WERI-Rb-1 (cell line): ENCODE data around the gene CDK2.
"Not testable (repeated sequence)": the region's sequence is repeated elsewhere in the genome, so short reads cannot be mapped to it uniquely, and the experiment has no call there.

Experiments
- DNase-seq: peaks from one replicate; pipeline ENCODE4 v3.0.0-alpha.2; 2020
- H3K27ac ChIP-seq: fragments of 250-450 bp; sonication (Bioruptor Pico); 2 replicates; pipeline ENCODE4 v1.5.1; 2020; ENCODE audit warnings: mild to moderate bottlenecking, moderate library complexity
- H3K27me3 ChIP-seq: fragments of 250-450 bp; sonication (Bioruptor Pico); 2 replicates; pipeline ENCODE4 v1.5.1; 2021; ENCODE audit warnings: mild to moderate bottlenecking, low read depth, moderate library complexity; ENCODE audit not compliant: insufficient read depth, severe bottlenecking
- H3K36me3 ChIP-seq: fragments of 250-450 bp; sonication (Bioruptor Pico); 2 replicates; pipeline ENCODE4 v1.5.1; 2020; ENCODE audit warnings: mild to moderate bottlenecking, moderate library complexity
- H3K4me3 ChIP-seq: 2 replicates; pipeline ENCODE4 v1.5.1; 2011; ENCODE audit warnings: low read depth, mild to moderate bottlenecking, control low read depth, low read length
- H3K9me3 ChIP-seq: fragments of 250-450 bp; sonication (Bioruptor Pico); 2 replicates; pipeline ENCODE4 v1.5.1; 2021; ENCODE audit warnings: mild to moderate bottlenecking, moderate library complexity; ENCODE audit not compliant: severe bottlenecking
- CTCF ChIP-seq: IDR thresholded peaks from 2 replicates; pipeline ENCODE4 v1.5.1; 2011; ENCODE audit warnings: low read depth, mild to moderate bottlenecking, control low read depth, inconsistent platforms, low read length

Gene CDK2

GRCh38 chr12:55966408-55967281, at the start of gene CDK2:
CDK2 (plus strand) TSS chr12:55966830; CDS start chr12:55967009, 179 bp downstream.
- Histone ChIP-seq H3K27ac (peak within 1 kb of the TSS; percentile 77), H3K36me3 (peaks cover 31% of the 10 kb centered on the region), H3K27me3 (no peaks in the 10 kb centered on the region), H3K4me3 (peak within 1 kb of the TSS; percentile 90), H3K9me3 (no peaks in the 10 kb centered on the region)
- peak; percentile 91 for DNase-seq
- TF ChIP-seq CTCF = no peak

GRCh38 chr12:55919032-55919431, 47.6 kb upstream of the CDK2 start:
- H3K36me3 ChIP-seq = peaks cover 11% of the 10 kb centered on the region
- not testable (repeated sequence) for H3K9me3 ChIP-seq, H3K4me3 ChIP-seq, H3K27ac ChIP-seq, H3K27me3 ChIP-seq, DNase-seq

GRCh38 chr12:55922126-55922525, 44.5 kb upstream of the CDK2 start:
- DNase-seq = no peak
- no peak overlapping the region for H3K4me3 ChIP-seq
- no peak overlapping the region for H3K27ac ChIP-seq
- TF ChIP-seq CTCF = no peak
- H3K27me3 ChIP-seq = no peaks in the 10 kb centered on the region
- no peaks in the 10 kb centered on the region for H3K9me3 ChIP-seq
- peaks cover 17% of the 10 kb centered on the region for H3K36me3 ChIP-seq

- H3K36me3 ChIP-seq = peaks cover 17% of the 10 kb centered on the region
- not testable (repeated sequence) for H3K9me3 ChIP-seq, H3K27ac ChIP-seq, H3K27me3 ChIP-seq, H3K4me3 ChIP-seq, DNase-seq
Observed at GRCh38 chr12:55923648-55924047, 43.0 kb upstream of the CDK2 start.

GRCh38 chr12:55925371-55925770, 41.3 kb upstream of the CDK2 start:
- TF ChIP-seq CTCF = no peak
- no peak overlapping the region for H3K4me3 ChIP-seq
- H3K27ac ChIP-seq = no peak overlapping the region

GRCh38 chr12:55925870-55926737, 40.5 kb upstream of the CDK2 start:
- Histone ChIP-seq H3K4me3 (peak overlapping the region; percentile 79), H3K27me3 (no peaks in the 10 kb centered on the region), H3K36me3 (peaks cover 15% of the 10 kb centered on the region), H3K9me3 (no peaks in the 10 kb centered on the region), H3K27ac (peak overlapping the region; percentile 88)
- no peak for DNase-seq
- TF ChIP-seq CTCF = no peak

More at GRCh38 chr12:55925371-55925770, 41.3 kb upstream of the CDK2 start:
- DNase-seq = no peak
- Histone ChIP-seq H3K9me3 (no peaks in the 10 kb centered on the region), H3K36me3 (peaks cover 17% of the 10 kb centered on the region), H3K27me3 (no peaks in the 10 kb centered on the region)
